ENCODE results near the gene PDSS1.
"Not testable (repeated sequence)": the region's sequence is repeated elsewhere in the genome, so short reads cannot be mapped to it uniquely, and the experiment has no call there.

PDSS1 gene, protein sequence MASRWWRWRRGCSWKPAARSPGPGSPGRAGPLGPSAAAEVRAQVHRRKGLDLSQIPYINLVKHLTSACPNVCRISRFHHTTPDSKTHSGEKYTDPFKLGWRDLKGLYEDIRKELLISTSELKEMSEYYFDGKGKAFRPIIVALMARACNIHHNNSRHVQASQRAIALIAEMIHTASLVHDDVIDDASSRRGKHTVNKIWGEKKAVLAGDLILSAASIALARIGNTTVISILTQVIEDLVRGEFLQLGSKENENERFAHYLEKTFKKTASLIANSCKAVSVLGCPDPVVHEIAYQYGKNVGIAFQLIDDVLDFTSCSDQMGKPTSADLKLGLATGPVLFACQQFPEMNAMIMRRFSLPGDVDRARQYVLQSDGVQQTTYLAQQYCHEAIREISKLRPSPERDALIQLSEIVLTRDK

DNA sequence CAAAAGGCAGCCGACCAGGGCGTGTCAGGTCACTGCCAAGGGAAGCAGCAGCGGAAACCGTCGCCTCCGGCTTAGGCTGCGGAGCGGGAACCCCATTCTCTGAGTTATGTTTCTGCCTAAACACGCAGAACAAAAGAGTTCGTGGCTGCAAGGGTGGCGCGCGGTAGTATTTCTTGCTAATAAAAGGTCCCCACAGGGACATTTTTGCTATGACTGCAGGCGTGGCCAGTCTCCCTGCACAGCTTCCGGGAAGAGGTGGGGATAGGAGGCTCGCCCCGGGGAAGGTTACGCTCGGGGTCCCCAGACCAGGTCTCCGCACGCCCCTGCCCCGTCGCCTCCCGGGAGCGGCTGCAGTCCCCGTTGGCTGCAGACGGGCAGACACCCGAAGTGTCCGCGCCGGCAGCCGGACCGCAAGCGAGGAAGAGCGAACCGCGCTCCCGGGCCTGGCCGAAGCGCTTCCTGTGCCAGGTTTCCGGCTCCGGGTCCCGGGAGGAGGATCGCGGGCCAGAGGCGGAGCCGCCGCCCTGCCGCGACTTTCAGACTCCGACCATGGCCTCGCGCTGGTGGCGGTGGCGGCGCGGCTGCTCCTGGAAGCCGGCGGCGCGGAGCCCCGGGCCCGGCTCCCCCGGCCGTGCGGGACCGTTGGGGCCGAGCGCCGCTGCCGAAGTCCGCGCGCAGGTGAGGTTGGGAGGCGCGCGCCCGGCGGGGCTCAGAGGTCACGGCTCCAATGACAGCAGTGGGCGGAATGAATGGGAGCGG, at the start of gene PDSS1:
Gene PDSS1, plus strand, starts transcription at position 539 of the 759 bp plus-strand sequence. Its CDS starts 11 bp downstream, at position 550.
- H3K27me3 ChIP-seq = no peaks in the 10 kb centered on the region
- TF ChIP-seq, protein P1, sequence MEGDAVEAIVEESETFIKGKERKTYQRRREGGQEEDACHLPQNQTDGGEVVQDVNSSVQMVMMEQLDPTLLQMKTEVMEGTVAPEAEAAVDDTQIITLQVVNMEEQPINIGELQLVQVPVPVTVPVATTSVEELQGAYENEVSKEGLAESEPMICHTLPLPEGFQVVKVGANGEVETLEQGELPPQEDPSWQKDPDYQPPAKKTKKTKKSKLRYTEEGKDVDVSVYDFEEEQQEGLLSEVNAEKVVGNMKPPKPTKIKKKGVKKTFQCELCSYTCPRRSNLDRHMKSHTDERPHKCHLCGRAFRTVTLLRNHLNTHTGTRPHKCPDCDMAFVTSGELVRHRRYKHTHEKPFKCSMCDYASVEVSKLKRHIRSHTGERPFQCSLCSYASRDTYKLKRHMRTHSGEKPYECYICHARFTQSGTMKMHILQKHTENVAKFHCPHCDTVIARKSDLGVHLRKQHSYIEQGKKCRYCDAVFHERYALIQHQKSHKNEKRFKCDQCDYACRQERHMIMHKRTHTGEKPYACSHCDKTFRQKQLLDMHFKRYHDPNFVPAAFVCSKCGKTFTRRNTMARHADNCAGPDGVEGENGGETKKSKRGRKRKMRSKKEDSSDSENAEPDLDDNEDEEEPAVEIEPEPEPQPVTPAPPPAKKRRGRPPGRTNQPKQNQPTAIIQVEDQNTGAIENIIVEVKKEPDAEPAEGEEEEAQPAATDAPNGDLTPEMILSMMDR (IDR thresholded peaks at IDR 0.05) = no peak
- no peaks in the 10 kb centered on the region for H3K9me3 ChIP-seq
- H3K36me3 ChIP-seq = no peaks in the 10 kb centered on the region
- peaks cover 21 to 23% of the 10 kb centered on the region in 2 experiments for H3K4me1 ChIP-seq (ENCODE audit: control insufficient read depth in 1 of 2, insufficient read depth in 1 of 2, low read depth in 1 of 2, low read length in 1 of 2)
- H3K27ac ChIP-seq = peak within 1 kb of the TSS; percentile 91
- peak within 1 kb of the TSS; percentile 93 for H3K4me3 ChIP-seq (ENCODE audit: low read depth in 1 of 2, low read length in 1 of 2)

DNA sequence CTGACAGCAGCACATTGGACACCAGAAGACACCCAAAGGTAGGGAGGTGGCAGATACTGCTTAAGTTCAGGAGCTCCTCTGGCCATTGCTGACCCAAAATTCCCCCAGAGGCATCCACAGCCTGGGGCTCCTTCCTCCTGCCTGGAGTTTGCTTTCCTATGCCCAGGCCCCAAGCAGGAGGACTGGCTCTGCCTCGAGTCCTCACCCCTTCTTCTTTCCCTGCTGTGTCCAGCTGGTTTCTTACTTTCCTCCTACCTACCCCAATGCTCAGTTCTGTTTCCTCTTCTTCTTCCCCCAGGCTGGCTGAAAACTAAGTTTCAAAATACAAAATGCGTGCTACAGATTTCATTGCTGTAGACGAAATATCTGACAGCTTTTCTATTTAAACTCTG, 49.3 kb upstream of the PDSS1 start:
- H3K4me3 ChIP-seq (ENCODE audit: low read depth in 1 of 2, low read length in 1 of 2); H3K9me3 ChIP-seq; H3K27me3 ChIP-seq; H3K36me3 ChIP-seq; H3K4me1 ChIP-seq (ENCODE audit: control insufficient read depth in 1 of 2, insufficient read depth in 1 of 2, low read depth in 1 of 2, low read length in 1 of 2); H3K27ac ChIP-seq: not testable (repeated sequence)

- Histone ChIP-seq H3K4me3 (ENCODE audit: low read depth in 1 of 2, low read length in 1 of 2) (no peak overlapping the region), H3K4me1 (ENCODE audit: control insufficient read depth in 1 of 2, insufficient read depth in 1 of 2, low read depth in 1 of 2, low read length in 1 of 2) (no peaks in the 10 kb centered on the region), H3K36me3 (no peaks in the 10 kb centered on the region), H3K27me3 (no peaks in the 10 kb centered on the region), H3K9me3 (no peaks in the 10 kb centered on the region), H3K27ac (no peak overlapping the region)
- TF ChIP-seq, protein P1 (IDR thresholded peaks at IDR 0.05) = no peak
Measured at GRCh38 chr10:26650406-26650805, 47.1 kb upstream of the PDSS1 start.

DNA sequence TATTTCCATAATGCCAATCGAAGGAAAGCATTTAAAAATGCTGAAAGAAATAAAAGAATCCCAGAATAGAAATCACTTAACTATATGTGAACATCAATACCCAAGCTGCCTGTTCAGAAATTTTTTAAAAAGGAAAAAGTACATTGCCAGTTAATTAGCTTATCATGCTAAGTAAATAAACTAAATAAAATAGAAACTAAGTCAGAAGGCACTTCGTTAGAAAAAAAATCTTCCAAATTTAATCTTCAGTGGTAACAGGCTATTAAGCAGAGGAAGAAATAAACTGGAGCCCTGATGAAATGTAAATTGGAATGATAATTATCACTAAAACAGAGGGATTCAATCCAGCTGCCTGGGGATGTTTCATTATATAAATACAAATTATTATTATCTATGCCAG, 46.0 kb upstream of the PDSS1 start:
- H3K4me1 ChIP-seq (ENCODE audit: control insufficient read depth in 1 of 2, insufficient read depth in 1 of 2, low read depth in 1 of 2, low read length in 1 of 2); H3K4me3 ChIP-seq (ENCODE audit: low read depth in 1 of 2, low read length in 1 of 2); H3K9me3 ChIP-seq; H3K36me3 ChIP-seq; H3K27me3 ChIP-seq; H3K27ac ChIP-seq: not testable (repeated sequence)

GRCh38 chr10:26653004-26653403, 44.5 kb upstream of the PDSS1 start:
- Histone ChIP-seq H3K27me3 (no peaks in the 10 kb centered on the region), H3K4me1 (ENCODE audit: control insufficient read depth in 1 of 2, insufficient read depth in 1 of 2, low read depth in 1 of 2, low read length in 1 of 2) (no peaks in the 10 kb centered on the region), H3K9me3 (no peaks in the 10 kb centered on the region), H3K36me3 (no peaks in the 10 kb centered on the region), H3K4me3 (ENCODE audit: low read depth in 1 of 2, low read length in 1 of 2) (no peak overlapping the region), H3K27ac (no peak overlapping the region)
- TF ChIP-seq, protein P1 (IDR thresholded peaks at IDR 0.05) = no peak

DNA sequence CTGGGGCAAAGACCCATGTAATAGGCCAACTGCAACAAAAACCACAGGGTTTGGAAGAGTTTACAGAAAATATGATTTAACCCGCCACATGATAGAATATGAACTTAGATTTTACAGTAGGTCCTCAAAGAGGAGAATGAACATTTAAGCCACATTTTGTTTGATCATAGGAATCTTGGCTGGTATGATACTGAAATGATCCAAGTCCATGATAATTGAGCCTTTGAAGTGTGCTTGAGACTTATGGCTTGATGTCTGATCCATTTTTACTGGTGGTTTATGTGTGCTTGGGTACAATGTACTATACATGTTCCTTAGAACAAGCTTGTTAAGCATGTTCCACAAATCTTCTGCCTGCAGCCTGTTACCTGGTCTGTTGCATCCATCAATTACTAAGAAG, 41.8 kb upstream of the PDSS1 start:
- H3K27me3 ChIP-seq = no peaks in the 10 kb centered on the region
- TF ChIP-seq, protein P1 (IDR thresholded peaks at IDR 0.05) = no peak
- H3K4me3 ChIP-seq (ENCODE audit: low read depth in 1 of 2, low read length in 1 of 2) = no peak overlapping the region
- H3K27ac ChIP-seq = no peak overlapping the region
- no peaks in the 10 kb centered on the region for H3K4me1 ChIP-seq (ENCODE audit: control insufficient read depth in 1 of 2, insufficient read depth in 1 of 2, low read depth in 1 of 2, low read length in 1 of 2)
- no peaks in the 10 kb centered on the region for H3K9me3 ChIP-seq
- no peaks in the 10 kb centered on the region for H3K36me3 ChIP-seq

Data from neutrophil (primary cell).